NB4 (cell line): ENCODE data around the gene PRR36.

Source experiments
- DNase-seq: peaks from one replicate; pipeline ENCODE4 v3.0.0; 2010; ENCODE audit warnings: low read depth
- H3K4me3 ChIP-seq: one replicate; pipeline ENCODE4 v1.5.1; 2011; ENCODE audit warnings: mild to moderate bottlenecking, low read depth, low read length, moderate library complexity
- CTCF ChIP-seq: IDR thresholded peaks from one replicate; pipeline ENCODE4 v1.5.1; 2012; ENCODE audit warnings: low read depth, low read length
- MAX ChIP-seq: IDR thresholded peaks from 2 replicates; pipeline ENCODE4 v1.6.1; 2011; ENCODE audit warnings: low read depth, low read length
- MYC ChIP-seq: IDR thresholded peaks from 2 replicates; pipeline ENCODE4 v1.6.1; 2011; ENCODE audit warnings: low read depth, low read length
- POLR2A ChIP-seq: IDR thresholded peaks from 2 replicates; pipeline ENCODE4 v1.6.1; 2011; ENCODE audit warnings: mild to moderate bottlenecking; ENCODE audit not compliant: insufficient read length; ENCODE audit errors: extremely low read depth

Gene PRR36

GRCh38 chr19:7874897-7875273, 695 bp upstream of the PRR36 start:
- no peak for TF ChIP-seq CTCF
- no peak for TF ChIP-seq MYC
- no peak for TF ChIP-seq MAX
- TF ChIP-seq POLR2A: no peak
- no peak overlapping the region for H3K4me3 ChIP-seq
- no peak for DNase-seq

- H3K4me3 ChIP-seq: no peak overlapping the region
- DNase-seq: no peak
- TF ChIP-seq MYC: no peak
- TF ChIP-seq CTCF: no peak
- TF ChIP-seq POLR2A: no peak
- TF ChIP-seq MAX: no peak
These were observed 700 bp downstream of the PRR36 start for GRCh38 chr19:7873304-7874075.

GRCh38 chr19:7872306-7873204, 1.6 kb downstream of the PRR36 start:
- no peak overlapping the region for H3K4me3 ChIP-seq
- no peak for DNase-seq
- TF ChIP-seq MAX: no peak
- 0 out of 2 replicates have a peak, but pooled peaks have one; percentile 17 for TF ChIP-seq MYC

- H3K4me3 ChIP-seq: peak overlapping the region; percentile 46
- TF ChIP-seq CTCF: no peak
- peak; percentile 65; the same call in 1 of the 2 replicates for TF ChIP-seq MAX
- TF ChIP-seq POLR2A: no peak
- peak; percentile 53; the same call in 1 of the 2 replicates for TF ChIP-seq MYC
- peak; percentile 95 for DNase-seq
These were observed 2.5 kb downstream of the PRR36 start for GRCh38 chr19:7871437-7872305.

- TF ChIP-seq MAX (peak; percentile 67), MYC (peak; percentile 62), CTCF (no peak), POLR2A (no peak)
- no peak overlapping the region for H3K4me3 ChIP-seq
- peak; percentile 92 for DNase-seq
These were observed 3.4 kb downstream of the PRR36 start for GRCh38 chr19:7870571-7871436.
